IPS-18a (cell line): ENCODE results near the gene EPGN.

Experiments used
- H3K27ac ChIP-seq: one replicate; pipeline ENCODE4 v1.5.1; 2013; ENCODE audit warnings: low read length
- H3K27me3 ChIP-seq: one replicate; pipeline ENCODE4 v1.6.1; 2013; ENCODE audit warnings: mild to moderate bottlenecking, low read length; ENCODE audit not compliant: control insufficient read depth, insufficient read depth
- H3K36me3 ChIP-seq: one replicate; pipeline ENCODE4 v1.6.1; 2013; ENCODE audit warnings: low read depth, low read length; ENCODE audit not compliant: control insufficient read depth
- H3K4me1 ChIP-seq: one replicate; pipeline ENCODE4 v1.6.1; 2013; ENCODE audit warnings: low read depth, low read length; ENCODE audit not compliant: control insufficient read depth
- H3K4me3 ChIP-seq: one replicate; pipeline ENCODE4 v1.5.1; 2013; ENCODE audit warnings: low read length
- H3K9ac ChIP-seq: one replicate; pipeline ENCODE4 v1.6.1; 2013; ENCODE audit warnings: mild to moderate bottlenecking, low read length, moderate library complexity
- H3K9me3 ChIP-seq: one replicate; pipeline ENCODE4 v1.6.1; 2013; ENCODE audit warnings: low read depth, low read length; ENCODE audit not compliant: control insufficient read depth

Gene EPGN

DNA sequence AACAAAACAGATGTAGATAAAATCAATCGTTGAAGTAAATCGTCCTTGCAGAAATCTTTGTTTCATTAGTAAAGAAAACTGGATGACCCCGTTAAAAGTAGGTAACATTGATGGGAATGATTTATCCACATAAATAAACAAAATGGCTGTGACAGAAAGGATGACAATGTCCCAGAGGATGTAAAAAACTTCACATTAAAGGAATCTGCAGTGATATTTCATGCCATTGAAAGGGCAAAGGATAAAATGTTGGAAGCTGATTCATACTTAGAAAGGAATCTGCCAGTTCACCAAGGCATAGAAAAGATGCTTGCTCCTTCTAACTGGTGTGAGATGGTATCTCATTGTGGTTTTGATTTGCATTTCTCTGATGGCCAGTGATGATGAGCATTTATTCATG is 24.2 kb upstream of the EPGN start:
- Histone ChIP-seq H3K9ac (no peak overlapping the region), H3K4me1 (no peaks in the 10 kb centered on the region), H3K27ac (no peak overlapping the region), H3K27me3 (no peaks in the 10 kb centered on the region), H3K36me3 (no peaks in the 10 kb centered on the region), H3K9me3 (no peaks in the 10 kb centered on the region), H3K4me3 (no peak overlapping the region)

DNA sequence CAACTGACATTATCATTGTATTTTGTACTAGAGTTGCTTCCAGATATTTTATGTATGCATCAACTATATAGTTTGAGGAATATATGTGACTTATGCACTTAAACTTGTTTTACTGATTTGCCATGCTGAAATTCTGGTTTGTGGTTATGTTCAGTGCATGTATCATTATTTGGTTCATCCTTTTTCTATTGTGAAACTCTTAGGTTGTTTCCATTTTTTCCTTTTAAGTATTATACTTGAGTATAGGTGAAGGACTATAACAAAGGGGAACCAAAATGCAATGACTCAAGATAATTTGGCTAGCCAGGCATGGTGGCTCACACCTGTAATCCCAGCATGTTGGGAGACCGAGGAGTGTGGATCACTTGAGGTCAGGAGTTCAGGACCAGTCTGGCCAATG is 21.1 kb upstream of the EPGN start:
- Histone ChIP-seq H3K4me3 (no peak overlapping the region), H3K9ac (no peak overlapping the region)

DNA sequence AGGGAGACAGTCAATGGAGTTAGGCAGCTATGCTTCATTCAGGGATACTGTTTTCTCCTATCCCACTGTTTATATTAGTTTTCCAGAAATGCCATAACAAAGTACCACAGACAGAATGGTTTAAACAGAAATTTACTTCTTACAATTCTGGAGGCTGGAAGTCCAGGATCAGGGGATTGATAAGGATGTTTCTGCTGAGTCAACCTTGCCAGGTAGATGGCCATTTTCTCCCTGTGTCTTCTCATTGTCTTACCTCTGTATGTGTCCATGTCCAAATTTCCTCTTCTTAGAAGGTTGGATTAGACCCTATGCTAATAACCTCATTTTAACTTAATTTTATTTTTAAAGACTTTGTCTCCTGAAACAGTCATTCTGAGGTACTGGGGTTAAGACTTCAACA is 20.5 kb upstream of the EPGN start:
- no peak overlapping the region for H3K9ac ChIP-seq
- H3K4me3 ChIP-seq, result no peak overlapping the region
- H3K27ac ChIP-seq, result no peak overlapping the region
- no peaks in the 10 kb centered on the region for H3K4me1 ChIP-seq
- no peaks in the 10 kb centered on the region for H3K36me3 ChIP-seq
- H3K27me3 ChIP-seq, result no peaks in the 10 kb centered on the region
- H3K9me3 ChIP-seq, result no peaks in the 10 kb centered on the region

More for the DNA sequence above, 21.1 kb upstream of the EPGN start:
- no peaks in the 10 kb centered on the region for H3K4me1 ChIP-seq
- no peaks in the 10 kb centered on the region for H3K27me3 ChIP-seq
- no peaks in the 10 kb centered on the region for H3K9me3 ChIP-seq
- no peaks in the 10 kb centered on the region for H3K36me3 ChIP-seq
- no peak overlapping the region for H3K27ac ChIP-seq

DNA sequence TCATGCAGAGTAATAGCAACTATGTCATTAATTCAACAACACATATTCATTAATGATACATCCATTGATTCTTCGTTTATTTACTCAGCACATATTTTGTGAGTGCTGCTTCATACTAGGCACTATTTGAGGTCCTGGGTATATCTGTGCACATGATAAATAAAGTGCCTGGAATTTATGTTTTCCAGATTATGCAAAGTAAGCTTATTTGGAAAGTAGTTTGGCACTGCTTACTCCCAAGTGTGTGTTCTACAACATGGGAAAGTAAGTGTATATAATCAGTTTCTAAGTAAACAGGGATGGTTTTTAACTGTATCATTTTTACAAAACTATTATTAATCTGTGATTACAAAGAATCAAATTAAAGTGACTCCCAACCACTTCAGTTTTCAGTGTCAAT is 16.8 kb upstream of the EPGN start:
- no peak overlapping the region for H3K4me3 ChIP-seq
- H3K9me3 ChIP-seq, result no peaks in the 10 kb centered on the region
- H3K27ac ChIP-seq, result no peak overlapping the region
- H3K9ac ChIP-seq, result no peak overlapping the region
- no peaks in the 10 kb centered on the region for H3K4me1 ChIP-seq
- no peaks in the 10 kb centered on the region for H3K36me3 ChIP-seq
- H3K27me3 ChIP-seq, result no peaks in the 10 kb centered on the region

DNA sequence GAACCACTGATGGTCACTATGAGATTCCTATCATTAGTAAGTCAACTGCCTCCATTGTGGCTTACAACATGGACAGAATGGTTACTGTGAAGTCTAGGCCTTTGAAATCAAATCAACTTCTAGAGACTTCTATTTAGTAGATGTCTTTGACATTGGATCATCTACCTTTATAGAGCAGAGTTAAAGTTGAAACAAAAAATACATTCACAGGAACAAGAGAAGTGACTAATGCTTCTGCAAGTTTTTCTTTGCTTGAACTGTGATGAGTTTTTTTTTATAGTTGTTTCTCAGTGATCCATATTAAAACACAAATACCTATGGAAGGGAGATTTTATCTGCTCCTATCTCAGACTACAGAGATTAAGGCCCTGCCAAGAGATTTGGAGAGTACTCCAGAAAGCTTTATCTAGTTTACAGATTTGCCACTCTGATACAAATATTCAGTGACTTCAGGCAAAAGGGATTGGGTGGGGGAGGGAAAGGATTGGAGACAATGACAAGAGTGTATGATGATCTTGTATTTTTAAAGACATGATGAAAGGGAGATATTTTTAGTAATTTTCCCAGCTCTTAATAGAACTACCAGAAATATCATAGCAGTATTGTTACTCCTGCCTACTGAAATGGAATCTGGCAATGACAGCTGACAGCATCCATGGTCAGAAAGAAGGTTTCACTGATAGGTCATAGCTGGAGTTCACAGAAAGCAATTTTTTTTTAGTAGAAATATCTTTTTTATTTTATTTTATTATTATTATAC is 16.0 kb upstream of the EPGN start:
- no peaks in the 10 kb centered on the region for H3K9me3 ChIP-seq
- H3K27ac ChIP-seq, result no peak overlapping the region
- H3K4me1 ChIP-seq, result no peaks in the 10 kb centered on the region
- H3K9ac ChIP-seq, result no peak overlapping the region
- H3K4me3 ChIP-seq, result no peak overlapping the region
- H3K36me3 ChIP-seq, result no peaks in the 10 kb centered on the region
- H3K27me3 ChIP-seq, result no peaks in the 10 kb centered on the region

DNA sequence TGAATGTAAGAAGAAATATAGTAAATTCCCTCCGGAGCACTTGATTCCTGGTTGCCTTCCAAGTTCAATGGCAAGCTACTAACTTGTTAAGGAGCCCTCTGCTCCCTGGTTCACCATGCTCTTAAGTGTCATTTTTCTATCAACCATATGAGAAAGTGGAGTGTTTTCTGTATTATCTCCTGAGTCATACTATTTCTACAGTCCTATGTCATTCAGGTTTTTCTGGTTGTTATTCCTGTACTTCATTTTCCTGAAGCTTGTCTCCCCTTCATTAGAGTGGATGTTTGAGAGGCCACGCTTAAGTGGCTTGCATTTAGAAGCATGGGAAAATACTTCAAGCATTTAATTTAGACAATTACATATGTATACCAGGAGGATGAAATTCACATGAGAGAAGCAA is 14.7 kb upstream of the EPGN start:
- Histone ChIP-seq H3K4me3 (no peak overlapping the region), H3K27ac (no peak overlapping the region), H3K9me3 (no peaks in the 10 kb centered on the region), H3K9ac (no peak overlapping the region), H3K36me3 (no peaks in the 10 kb centered on the region), H3K27me3 (no peaks in the 10 kb centered on the region), H3K4me1 (no peaks in the 10 kb centered on the region)

DNA sequence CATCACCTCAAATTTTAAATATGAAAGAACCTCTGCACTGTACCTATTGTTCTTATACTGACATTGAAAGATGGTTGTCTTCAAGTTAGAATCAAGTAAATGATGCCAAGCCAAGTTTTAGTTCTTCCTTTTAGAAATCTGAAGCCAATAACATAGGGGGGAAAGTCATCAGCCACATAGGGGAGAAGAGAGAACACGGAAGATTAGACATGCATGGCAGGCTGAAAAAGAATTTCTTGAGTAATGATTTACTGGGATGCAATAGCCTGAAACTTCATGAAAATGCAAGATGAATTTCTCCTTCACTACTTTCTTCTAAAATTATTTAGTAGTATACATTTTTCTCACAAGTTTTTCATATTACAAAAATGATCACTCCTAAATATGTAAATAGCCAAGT is 13.6 kb upstream of the EPGN start:
- no peak overlapping the region for H3K27ac ChIP-seq
- H3K27me3 ChIP-seq, result no peaks in the 10 kb centered on the region
- H3K36me3 ChIP-seq, result no peaks in the 10 kb centered on the region
- no peak overlapping the region for H3K9ac ChIP-seq
- H3K4me1 ChIP-seq, result no peaks in the 10 kb centered on the region
- H3K4me3 ChIP-seq, result no peak overlapping the region
- no peaks in the 10 kb centered on the region for H3K9me3 ChIP-seq

DNA sequence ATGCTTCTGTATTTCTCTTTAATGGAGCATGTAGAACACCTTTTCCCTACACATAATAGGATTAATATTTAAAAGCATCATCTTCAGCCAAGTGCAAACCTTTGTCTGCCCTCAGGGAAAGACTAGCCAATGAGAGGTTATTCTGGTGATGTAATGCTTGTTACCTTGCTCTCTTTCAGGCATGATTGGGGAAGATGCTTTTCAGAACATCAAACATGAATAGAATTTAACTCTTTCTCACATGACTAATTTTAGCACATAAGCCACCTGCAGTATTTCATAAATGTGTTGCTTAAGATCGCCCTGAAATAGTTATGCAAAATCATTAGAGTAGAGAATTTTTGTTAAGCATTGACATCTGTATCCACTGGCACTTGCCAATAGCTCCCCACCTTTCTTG is 10.7 kb upstream of the EPGN start:
- H3K9me3 ChIP-seq, result no peaks in the 10 kb centered on the region
- H3K9ac ChIP-seq, result no peak overlapping the region
- H3K36me3 ChIP-seq, result no peaks in the 10 kb centered on the region
- H3K27ac ChIP-seq, result no peak overlapping the region
- H3K4me3 ChIP-seq, result no peak overlapping the region
- H3K4me1 ChIP-seq, result no peaks in the 10 kb centered on the region
- no peaks in the 10 kb centered on the region for H3K27me3 ChIP-seq

DNA sequence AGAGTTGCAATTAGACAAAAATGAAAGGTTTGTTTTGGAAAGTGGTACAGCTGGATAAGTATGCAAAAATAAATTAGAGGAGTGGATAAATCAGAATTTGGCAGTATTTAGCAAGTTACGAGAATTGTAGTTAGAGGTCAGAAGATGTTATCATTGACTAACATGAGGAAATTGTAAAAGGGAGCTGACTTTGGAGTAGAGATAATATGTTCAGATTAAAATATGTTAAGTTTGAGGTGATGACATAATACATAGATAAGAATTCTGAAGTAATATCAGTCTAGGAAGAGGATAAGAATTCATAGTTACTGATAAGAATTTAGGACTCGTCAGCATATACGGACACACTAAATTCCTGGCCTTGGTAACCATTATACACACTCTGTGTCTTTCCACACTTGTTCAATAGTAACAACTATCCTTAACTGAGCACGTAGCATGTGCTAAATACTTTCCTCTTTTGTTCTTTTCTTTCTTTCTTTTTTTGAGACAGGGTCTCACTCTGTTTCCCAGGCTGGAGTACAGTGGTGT is 4.1 kb upstream of the EPGN start:
- Histone ChIP-seq H3K36me3 (no peaks in the 10 kb centered on the region), H3K4me3 (no peak overlapping the region), H3K9me3 (no peaks in the 10 kb centered on the region), H3K4me1 (no peaks in the 10 kb centered on the region), H3K27me3 (no peaks in the 10 kb centered on the region), H3K9ac (no peak overlapping the region), H3K27ac (no peak overlapping the region)

DNA sequence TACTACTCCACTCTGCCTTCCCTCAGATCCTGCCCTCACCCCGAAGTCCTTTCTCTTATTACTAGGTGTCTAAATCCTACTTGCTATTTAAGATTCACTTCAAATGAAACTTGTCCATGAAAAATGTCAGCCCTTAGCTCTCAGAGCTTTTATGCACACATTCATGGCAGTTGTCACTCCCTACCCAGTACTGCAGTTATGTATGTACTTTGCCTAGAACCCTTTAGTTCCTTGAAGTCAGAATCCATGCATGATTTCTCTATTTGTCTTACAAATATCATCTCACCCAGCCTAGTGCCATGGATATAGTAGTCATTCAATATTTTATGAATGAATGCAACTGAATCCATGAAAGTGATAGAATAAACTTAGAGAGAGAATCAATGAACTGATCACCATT is 3.3 kb upstream of the EPGN start:
- Histone ChIP-seq H3K36me3 (no peaks in the 10 kb centered on the region), H3K27ac (no peak overlapping the region), H3K9me3 (no peaks in the 10 kb centered on the region), H3K4me1 (no peaks in the 10 kb centered on the region), H3K9ac (no peak overlapping the region), H3K4me3 (no peak overlapping the region), H3K27me3 (no peaks in the 10 kb centered on the region)

DNA sequence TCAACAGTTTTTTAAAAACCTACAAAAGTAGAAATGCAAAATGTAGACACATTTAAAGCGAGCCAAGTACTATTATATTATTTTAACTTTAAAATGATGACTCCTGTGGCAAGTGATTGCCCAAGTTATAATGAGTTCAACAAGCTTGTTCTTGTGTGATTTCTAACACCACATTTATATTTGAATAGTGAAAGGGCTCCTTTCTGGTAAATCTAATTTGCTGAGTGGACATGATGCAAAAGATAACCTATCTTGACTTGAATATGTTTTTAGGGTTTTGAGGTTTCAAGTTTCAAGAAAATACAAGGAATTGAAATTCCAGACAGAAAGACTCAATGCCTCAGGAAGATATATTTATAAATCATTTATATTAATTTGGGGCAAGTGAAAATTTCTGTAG is 1.1 kb upstream of the EPGN start:
- no peaks in the 10 kb centered on the region for H3K36me3 ChIP-seq
- H3K27me3 ChIP-seq, result no peaks in the 10 kb centered on the region
- no peaks in the 10 kb centered on the region for H3K4me1 ChIP-seq
- no peak overlapping the region for H3K27ac ChIP-seq
- H3K9me3 ChIP-seq, result no peaks in the 10 kb centered on the region
- no peak overlapping the region for H3K4me3 ChIP-seq
- H3K9ac ChIP-seq, result no peak overlapping the region

DNA sequence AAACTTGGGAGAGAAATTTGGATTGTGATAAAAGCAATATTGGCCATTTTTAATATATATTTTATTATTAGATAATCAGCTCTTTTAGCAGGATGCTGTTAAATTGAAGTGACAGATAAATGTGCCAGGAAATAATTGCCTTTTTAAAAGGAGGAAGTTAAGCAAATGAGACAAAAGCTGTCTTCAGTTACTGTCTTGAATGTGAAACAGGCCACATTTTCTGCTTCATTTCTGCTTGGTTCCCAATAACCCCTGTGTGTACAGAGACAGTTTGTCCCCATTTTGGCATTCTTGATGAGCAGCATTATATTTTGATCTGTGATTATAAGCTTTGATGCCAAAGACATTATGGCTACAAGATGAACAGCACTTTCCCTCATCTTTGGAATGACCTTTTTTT is 953 bp downstream of the EPGN start:
- no peaks in the 10 kb centered on the region for H3K36me3 ChIP-seq
- H3K27ac ChIP-seq, result no peak overlapping the region
- H3K4me3 ChIP-seq, result no peak overlapping the region
- no peaks in the 10 kb centered on the region for H3K4me1 ChIP-seq
- H3K9ac ChIP-seq, result no peak overlapping the region
- no peaks in the 10 kb centered on the region for H3K27me3 ChIP-seq
- H3K9me3 ChIP-seq, result no peaks in the 10 kb centered on the region
